H9 (cell line): ENCODE data around the gene CLDN10. TPM values are rescaled to one million over a fixed set of nuclear protein-coding genes. Genes with fewer than 3 reads are reported as not detected.

Experiments
- DNase-seq: peaks from one replicate; pipeline ENCODE4 v3.0.0-alpha.2; 2017
- H2AFZ ChIP-seq: one replicate; pipeline ENCODE4 v1.6.1; 2013; ENCODE audit warnings: mild to moderate bottlenecking, low read length, control low read depth, moderate library complexity
- H2AK5ac ChIP-seq: 2 replicates; pipeline ENCODE4 v1.6.1; 2013; ENCODE audit warnings: low read length, control low read depth, mixed read lengths; ENCODE audit not compliant: insufficient read length
- H2BK120ac ChIP-seq: one replicate; pipeline ENCODE4 v1.6.1; 2013; ENCODE audit warnings: low read depth, mild to moderate bottlenecking, low read length, control low read depth, inconsistent platforms; ENCODE audit not compliant: poor library complexity, severe bottlenecking
- H2BK12ac ChIP-seq: 2 replicates; pipeline ENCODE4 v1.6.1; 2013; ENCODE audit warnings: low read length, control low read depth, mixed read lengths, low read depth; ENCODE audit not compliant: insufficient read length
- H2BK15ac ChIP-seq: 2 replicates; pipeline ENCODE4 v1.6.1; 2013; ENCODE audit warnings: low read depth, low read length, control low read depth
- H2BK20ac ChIP-seq: one replicate; pipeline ENCODE4 v1.6.1; 2013; ENCODE audit warnings: low read depth, mild to moderate bottlenecking, low read length, control low read depth, inconsistent platforms; ENCODE audit not compliant: poor library complexity, severe bottlenecking
- H2BK5ac ChIP-seq: 2 replicates; pipeline ENCODE4 v1.6.1; 2013; ENCODE audit warnings: low read length, control low read depth, mixed read lengths; ENCODE audit not compliant: insufficient read length
- H3K14ac ChIP-seq: 2 replicates; pipeline ENCODE4 v1.6.1; 2013; ENCODE audit warnings: low read length, control low read depth; ENCODE audit not compliant: insufficient read depth
- H3K18ac ChIP-seq: 2 replicates; pipeline ENCODE4 v1.6.1; 2013; ENCODE audit warnings: low read depth, mild to moderate bottlenecking, mixed read lengths, low read length, control low read depth; ENCODE audit not compliant: insufficient read length
- H3K23ac ChIP-seq: 2 replicates; pipeline ENCODE4 v1.6.1; 2013; ENCODE audit warnings: low read length, control low read depth, mixed read lengths, low read depth; ENCODE audit not compliant: insufficient read length
- H3K23me2 ChIP-seq: 2 replicates; pipeline ENCODE4 v1.6.1; 2013; ENCODE audit warnings: low read depth, mild to moderate bottlenecking, mixed read lengths, low read length, control low read depth; ENCODE audit not compliant: insufficient read length, poor library complexity, severe bottlenecking
- H3K27ac ChIP-seq: 2 replicates; pipeline ENCODE4 v1.5.1; 2013; ENCODE audit warnings: low read length, control low read depth, mixed read lengths, low read depth; ENCODE audit not compliant: insufficient read length
- H3K27me3 ChIP-seq: 2 replicates; pipeline ENCODE4 v1.6.1; 2013; ENCODE audit warnings: low read length, control low read depth, inconsistent platforms; ENCODE audit not compliant: insufficient read depth
- H3K4ac ChIP-seq: 2 replicates; pipeline ENCODE4 v1.6.1; 2013; ENCODE audit warnings: low read depth, mild to moderate bottlenecking, control low read depth, inconsistent platforms, low read length, moderate library complexity
- H3K4me1 ChIP-seq: 2 replicates; pipeline ENCODE4 v1.6.1; 2013; ENCODE audit warnings: low read length, control low read depth, inconsistent platforms; ENCODE audit not compliant: insufficient read depth
- H3K4me2 ChIP-seq: 2 replicates; pipeline ENCODE4 v1.6.1; 2013; ENCODE audit warnings: low read length, control low read depth, mixed read lengths; ENCODE audit not compliant: insufficient read length, insufficient read depth
- H3K56ac ChIP-seq: 2 replicates; pipeline ENCODE4 v1.6.1; 2013; ENCODE audit warnings: low read depth, mild to moderate bottlenecking, mixed read lengths, low read length, control low read depth; ENCODE audit not compliant: insufficient read length
- H3K79me1 ChIP-seq: 2 replicates; pipeline ENCODE4 v1.6.1; 2013; ENCODE audit warnings: low read depth, mild to moderate bottlenecking, moderate library complexity, low read length, control low read depth, inconsistent platforms; ENCODE audit not compliant: insufficient read depth, poor library complexity, severe bottlenecking
- H3K79me2 ChIP-seq: 2 replicates; pipeline ENCODE4 v1.6.1; 2013; ENCODE audit warnings: low read length, control low read depth, inconsistent platforms; ENCODE audit not compliant: insufficient read depth
- H3K9ac ChIP-seq: 2 replicates; pipeline ENCODE4 v1.6.1; 2013; ENCODE audit warnings: low read length, control low read depth, mixed read lengths; ENCODE audit not compliant: insufficient read length; ENCODE audit errors: extremely low read depth
- H3K9me3 ChIP-seq: one replicate; pipeline ENCODE4 v1.6.1; 2013; ENCODE audit warnings: low read depth, low read length, inconsistent platforms; ENCODE audit not compliant: control insufficient read depth
- H3T11ph ChIP-seq: one replicate; pipeline ENCODE4 v1.6.1; 2013; ENCODE audit warnings: mild to moderate bottlenecking, low read length, control low read depth, inconsistent platforms
- H4K20me1 ChIP-seq: one replicate; pipeline ENCODE4 v1.6.1; 2013; ENCODE audit not compliant: control insufficient read depth, insufficient read length, insufficient read depth
- H4K5ac ChIP-seq: 2 replicates; pipeline ENCODE4 v1.6.1; 2013; ENCODE audit warnings: low read depth, mild to moderate bottlenecking, mixed read lengths, low read length, control low read depth; ENCODE audit not compliant: insufficient read length
- H4K8ac ChIP-seq: replicated peaks from 2 replicates; pipeline ENCODE4 v1.6.1; 2013; ENCODE audit warnings: low read length, control low read depth, mixed read lengths, low read depth; ENCODE audit not compliant: insufficient read length
- H4K91ac ChIP-seq: 2 replicates; pipeline ENCODE4 v1.6.1; 2013; ENCODE audit warnings: low read depth, mild to moderate bottlenecking, moderate library complexity, mixed read lengths, low read length, control low read depth; ENCODE audit not compliant: insufficient read length
- H3K27ac Mint-ChIP-seq, 3 experiments: 2 replicates in 2 of 3; 3 replicates in 1 of 3; pipeline ENCODE4 v1.8.0; 2020 to 2021; ENCODE audit warnings: mixed read lengths in 3 of 3, mild to moderate bottlenecking in 1 of 3, moderate library complexity in 1 of 3
- H3K27me3 Mint-ChIP-seq: 2 replicates; pipeline ENCODE4 v1.8.0; 2021; ENCODE audit warnings: low read depth, mild to moderate bottlenecking, moderate library complexity, mixed read lengths
- H3K36me3 Mint-ChIP-seq, 3 experiments: 2 replicates in 2 of 3; 3 replicates in 1 of 3; pipeline ENCODE4 v1.8.0; 2020 to 2021; ENCODE audit warnings: low read depth in 3 of 3, mixed read lengths in 3 of 3; ENCODE audit not compliant: insufficient read depth in 1 of 3
- H3K4me1 Mint-ChIP-seq, 2 experiments: 2 replicates each; pipeline ENCODE4 v1.8.0; 2020; ENCODE audit warnings: mixed read lengths in 2 of 2
- H3K4me3 Mint-ChIP-seq, 2 experiments: 2 replicates in 1 of 2; 3 replicates in 1 of 2; pipeline ENCODE4 v1.8.0; 2020 to 2021; ENCODE audit warnings: mild to moderate bottlenecking in 2 of 2, mixed read lengths in 2 of 2, moderate library complexity in 1 of 2
- H3K9me3 Mint-ChIP-seq, 2 experiments: 2 replicates in 1 of 2; 3 replicates in 1 of 2; pipeline ENCODE4 v1.8.0; 2020; ENCODE audit warnings: mild to moderate bottlenecking in 2 of 2, mixed read lengths in 2 of 2, moderate library complexity in 1 of 2
- CTCF ChIP-seq: fragments of 200-600 bp; sonication (generic); conservative IDR thresholded peaks from 3 replicates; pipeline ENCODE4 v1.8.0; 2021; ENCODE audit warnings: antibody characterized with exemption, mild to moderate bottlenecking
- WGBS: extraction: QIAGEN DNeasy Blood & Tissue Kit; methylation state at CpG from one replicate; pipeline ENCODE4 v1.1.7; 2013; ENCODE audit warnings: missing lambda C conversion rate, low lambda C conversion rate, mixed read lengths; ENCODE audit not compliant: insufficient read length; ENCODE audit errors: extremely low coverage; 5-methylcytosine and 5-hydroxymethylcytosine counted together
- total RNA-seq: library from RNA; stranded (reverse); gene quantifications from 2 replicates; pipeline ENCODE4 v1.2.1, GENCODE V29; 2021

The CLDN10 gene
- total RNA-seq, 1 experiment from 2014 or later: 20.7 TPM

GRCh38 chr13:95615539-95615938, 63.0 kb downstream of the CLDN10 start:
- Mint-ChIP-seq H3K4me3 (no peak overlapping the region), H3K27me3 (no peaks in the 10 kb centered on the region), H3K36me3 (peaks cover 30 to 72% (median 64%) of the 10 kb centered on the region in 3 experiments), H3K9me3 (no peaks in the 10 kb centered on the region), H3K27ac (no peak overlapping the region; a peak in 1 of 7 replicates), H3K4me1 (no peaks in the 10 kb centered on the region)
- no peak overlapping the region for H2BK120ac ChIP-seq
- no peak overlapping the region for H2BK5ac ChIP-seq
- no peaks in the 10 kb centered on the region for H3K9me3 ChIP-seq
- no peak overlapping the region for H3K56ac ChIP-seq
- H4K5ac ChIP-seq: no peak overlapping the region
- no peak overlapping the region for H2BK20ac ChIP-seq
- no peak overlapping the region for H3K27ac ChIP-seq
- H3K14ac ChIP-seq: no peak overlapping the region
- no peak overlapping the region for H2AK5ac ChIP-seq
- H3K9ac ChIP-seq: no peak overlapping the region
- no peak overlapping the region for H4K91ac ChIP-seq
- no peaks in the 10 kb centered on the region for H3K23me2 ChIP-seq
- no peak overlapping the region for H3K18ac ChIP-seq
- no peaks in the 10 kb centered on the region for H3K79me1 ChIP-seq
- no peak overlapping the region for H3K23ac ChIP-seq
- H3K79me2 ChIP-seq: no peaks in the 10 kb centered on the region
- H3K4me1 ChIP-seq: no peaks in the 10 kb centered on the region
- H2AFZ ChIP-seq: no peak overlapping the region
- no peak overlapping the region for H3K4me2 ChIP-seq
- TF ChIP-seq CTCF: no peak
- no peaks in the 10 kb centered on the region for H3K27me3 ChIP-seq
- no peak overlapping the region for H4K8ac ChIP-seq
- no peak for DNase-seq
- no CpG with 5 or more reads among the region's 3 CpGs for WGBS
- no peak overlapping the region for H3K4ac ChIP-seq
- no peak overlapping the region for H2BK12ac ChIP-seq
- H4K20me1 ChIP-seq: no peaks in the 10 kb centered on the region
- no peak overlapping the region for H3T11ph ChIP-seq
- no peak overlapping the region for H2BK15ac ChIP-seq
